Nephron (organoid): ENCODE measurements around the gene RBBP4.
"Not testable (repeated sequence)": the region's sequence is repeated elsewhere in the genome, so short reads cannot be mapped to it uniquely, and the experiment has no call there.

Experiments used
- H3K27ac Mint-ChIP-seq, 3 experiments: 2 replicates each; pipeline ENCODE4 v1.8.0; 2020; ENCODE audit warnings: mixed read lengths in 3 of 3, mild to moderate bottlenecking in 2 of 3, moderate library complexity in 1 of 3
- H3K27me3 Mint-ChIP-seq: 2 replicates; pipeline ENCODE4 v1.8.0; 2021; ENCODE audit warnings: low read depth, mild to moderate bottlenecking, moderate library complexity, mixed read lengths
- H3K36me3 Mint-ChIP-seq: 2 replicates; pipeline ENCODE4 v1.8.0; 2020; ENCODE audit warnings: low read depth, mixed read lengths
- H3K4me1 Mint-ChIP-seq: 2 replicates; pipeline ENCODE4 v1.8.0; 2020; ENCODE audit warnings: mixed read lengths
- H3K4me3 Mint-ChIP-seq, 3 experiments: 2 replicates each; pipeline ENCODE4 v1.8.0; 2020; ENCODE audit warnings: mild to moderate bottlenecking in 3 of 3, mixed read lengths in 3 of 3, moderate library complexity in 2 of 3
- H3K9me3 Mint-ChIP-seq: 2 replicates; pipeline ENCODE4 v1.8.0; 2020; ENCODE audit warnings: mixed read lengths
- CTCF ChIP-seq, 3 experiments: fragments of 200-600 bp; sonication (generic); IDR thresholded peaks; one replicate each; pipeline ENCODE4 v1.5.0; 2021; ENCODE audit warnings: antibody characterized with exemption in 3 of 3; ENCODE audit not compliant: unreplicated experiment in 3 of 3

RBBP4 gene

GRCh38 chr1:32693455-32694174 lies 42.6 kb downstream of the RBBP4 start:
- no peak for TF ChIP-seq CTCF (IDR thresholded peaks at IDR 0.05; ENCODE audit: unreplicated experiment in 3 of 3)
- H3K4me3 Mint-ChIP-seq = no peak overlapping the region
- H3K36me3 Mint-ChIP-seq = peaks cover 19% of the 10 kb centered on the region
- no peak overlapping the region for H3K27ac Mint-ChIP-seq
- peaks cover 9% of the 10 kb centered on the region for H3K4me1 Mint-ChIP-seq
- no peaks in the 10 kb centered on the region for H3K27me3 Mint-ChIP-seq
- H3K9me3 Mint-ChIP-seq = no peaks in the 10 kb centered on the region

GRCh38 chr1:32695098-32695904 lies 44.3 kb downstream of the RBBP4 start:
- Mint-ChIP-seq H3K36me3 (peaks cover 13% of the 10 kb centered on the region), H3K27me3 (no peaks in the 10 kb centered on the region), H3K9me3 (no peaks in the 10 kb centered on the region), H3K4me3 (no peak overlapping the region), H3K27ac (no peak overlapping the region), H3K4me1 (peaks cover 13% of the 10 kb centered on the region)
- no peak for TF ChIP-seq CTCF (IDR thresholded peaks at IDR 0.05; ENCODE audit: unreplicated experiment in 3 of 3)

GRCh38 chr1:32696041-32696440 lies 45.0 kb downstream of the RBBP4 start:
- TF ChIP-seq CTCF (IDR thresholded peaks at IDR 0.05; ENCODE audit: unreplicated experiment in 3 of 3) = no peak
- no peaks in the 10 kb centered on the region for H3K9me3 Mint-ChIP-seq
- H3K36me3 Mint-ChIP-seq = peaks cover 12% of the 10 kb centered on the region
- no peak overlapping the region for H3K27ac Mint-ChIP-seq
- H3K4me3 Mint-ChIP-seq = no peak overlapping the region
- peaks cover 14% of the 10 kb centered on the region for H3K4me1 Mint-ChIP-seq
- no peaks in the 10 kb centered on the region for H3K27me3 Mint-ChIP-seq

GRCh38 chr1:32696996-32697395 lies 46.0 kb downstream of the RBBP4 start:
- H3K27me3 Mint-ChIP-seq, H3K9me3 Mint-ChIP-seq, H3K4me3 Mint-ChIP-seq, H3K36me3 Mint-ChIP-seq, H3K27ac Mint-ChIP-seq: not testable (repeated sequence)
- peaks cover 22% of the 10 kb centered on the region for H3K4me1 Mint-ChIP-seq

GRCh38 chr1:32701421-32701911 lies 50.5 kb downstream of the RBBP4 start:
- Mint-ChIP-seq H3K36me3 (no peaks in the 10 kb centered on the region), H3K4me3 (peak overlapping the region; percentile 82 to 93 (median 87)), H3K27me3 (peaks cover 4% of the 10 kb centered on the region), H3K9me3 (no peaks in the 10 kb centered on the region), H3K4me1 (peaks cover 28% of the 10 kb centered on the region), H3K27ac (peak overlapping the region; percentile 61 to 89 (median 82))
- TF ChIP-seq CTCF (IDR thresholded peaks at IDR 0.05; ENCODE audit: unreplicated experiment in 3 of 3) = no peak

GRCh38 chr1:32701951-32702598 lies 51.1 kb downstream of the RBBP4 start:
- Mint-ChIP-seq H3K27ac (peak overlapping the region; percentile 61 to 89 (median 82)), H3K4me1 (peaks cover 28% of the 10 kb centered on the region), H3K27me3 (peaks cover 4% of the 10 kb centered on the region), H3K4me3 (peak overlapping the region; percentile 82 to 93 (median 87)), H3K9me3 (no peaks in the 10 kb centered on the region), H3K36me3 (no peaks in the 10 kb centered on the region)
- TF ChIP-seq CTCF (IDR thresholded peaks at IDR 0.05; ENCODE audit: unreplicated experiment in 3 of 3) = no peak
